Esophagus (tissue), 2 donors: ENCODE data around the gene NOP16. TPM values are rescaled to one million over a fixed set of nuclear protein-coding genes. Genes with fewer than 3 reads are reported as not detected.
A peak's percentile ranks its signal among the peaks of the same experiment; 100 is the strongest.

Experiments
- H3K27ac ChIP-seq, 2 donors: one replicate each; pipeline ENCODE4 v1.5.1; 2013; ENCODE audit warnings: low read depth in 2 of 2, mild to moderate bottlenecking in 2 of 2, inconsistent platforms in 1 of 2, low read length in 1 of 2, moderate library complexity in 1 of 2
- H3K27me3 ChIP-seq, 2 donors: one replicate each; pipeline ENCODE4 v1.6.1; 2013; ENCODE audit warnings: low read length in 2 of 2, control low read depth in 1 of 2, mild to moderate bottlenecking in 1 of 2; ENCODE audit not compliant: insufficient read depth in 2 of 2, control insufficient read depth in 1 of 2
- H3K36me3 ChIP-seq, 2 donors: one replicate each; pipeline ENCODE4 v1.6.1; 2013; ENCODE audit warnings: low read length in 1 of 2; ENCODE audit not compliant: control insufficient read depth in 2 of 2, insufficient read depth in 2 of 2
- H3K4me1 ChIP-seq, 2 donors: one replicate each; pipeline ENCODE4 v1.6.1; 2013; ENCODE audit warnings: low read length in 1 of 2; ENCODE audit not compliant: control insufficient read depth in 2 of 2, insufficient read depth in 2 of 2
- H3K4me3 ChIP-seq, 2 donors: one replicate each; pipeline ENCODE4 v1.5.1; 2013; ENCODE audit warnings: low read length in 2 of 2, mild to moderate bottlenecking in 2 of 2, low read depth in 1 of 2, moderate library complexity in 1 of 2
- H3K9me3 ChIP-seq, 2 donors: one replicate each; pipeline ENCODE4 v1.6.1; 2013; ENCODE audit warnings: mild to moderate bottlenecking in 2 of 2, low read depth in 1 of 2, low read length in 1 of 2, moderate library complexity in 1 of 2; ENCODE audit not compliant: control insufficient read depth in 2 of 2, insufficient read depth in 1 of 2
- WGBS, 2 donors: extraction: QIAGEN DNeasy Blood & Tissue Kit; methylation state at CpG; one replicate each; pipeline ENCODE4 v1.1.7; 2013; 5-methylcytosine and 5-hydroxymethylcytosine counted together
- polyA plus RNA-seq, 2 donors: library from polyadenylated mRNA; stranded (reverse); fragments of 200-250 nt; gene quantifications; one replicate each; pipeline ENCODE4 v1.2.3, GENCODE V29; 2013
- donor health status: healthy with polysubstance abuse.
- donor health status: Bipolar disorder and iron deficiency.

NOP16 gene
- polyA plus RNA-seq, 2 donors: 50.6 to 70.3 TPM

DNA sequence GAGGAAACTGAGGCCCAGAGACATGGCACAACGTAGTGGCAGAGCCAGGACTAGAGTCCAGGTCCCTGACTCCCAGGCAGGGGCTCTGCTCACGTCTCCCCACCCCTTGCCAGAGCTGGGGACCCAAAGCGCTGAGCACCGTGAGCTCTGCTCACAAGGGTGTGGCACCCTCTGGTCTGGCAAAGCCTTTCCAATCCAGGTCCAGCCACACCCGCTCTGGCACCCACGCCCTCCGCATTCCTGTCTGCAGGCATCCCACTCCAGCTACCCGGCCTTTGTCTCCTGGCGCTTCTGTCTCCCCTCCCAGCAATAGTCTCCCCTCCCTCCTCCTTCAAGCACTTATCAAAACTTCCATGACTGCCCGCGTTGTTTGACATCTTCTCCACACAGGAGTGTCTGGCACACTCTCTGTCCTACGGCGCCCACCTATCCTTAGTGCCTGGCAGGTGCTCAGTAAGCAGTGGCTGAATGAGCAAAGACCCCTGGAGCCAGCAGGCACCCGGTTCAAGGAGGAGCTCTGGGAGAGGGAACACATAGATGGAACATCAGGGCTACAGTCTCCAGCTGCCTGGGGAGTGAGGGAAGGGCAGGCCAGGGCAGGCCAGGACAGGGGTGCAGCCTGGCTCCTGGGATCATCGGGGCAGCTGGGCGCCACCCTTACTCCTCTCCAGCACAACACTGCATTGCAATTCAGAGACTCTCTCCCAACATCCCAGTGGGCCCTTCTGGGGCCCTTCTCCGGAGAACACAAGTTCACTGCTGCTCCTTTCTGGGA is 12.2 kb upstream of the NOP16 start:
- peak overlapping the region; percentile 87 to 94 for H3K27ac ChIP-seq
- H3K9me3 ChIP-seq: no peaks in the 10 kb centered on the region
- peaks cover under 1 to 31% of the 10 kb centered on the region in 2 donors for H3K36me3 ChIP-seq
- no peaks in the 10 kb centered on the region for H3K27me3 ChIP-seq
- WGBS, 2 donors: 53 to 56% methylated on average over 17 of the region's 17 CpGs
- H3K4me1 ChIP-seq: peaks cover 4 to 17% of the 10 kb centered on the region in 2 donors
- no peak overlapping the region for H3K4me3 ChIP-seq

DNA sequence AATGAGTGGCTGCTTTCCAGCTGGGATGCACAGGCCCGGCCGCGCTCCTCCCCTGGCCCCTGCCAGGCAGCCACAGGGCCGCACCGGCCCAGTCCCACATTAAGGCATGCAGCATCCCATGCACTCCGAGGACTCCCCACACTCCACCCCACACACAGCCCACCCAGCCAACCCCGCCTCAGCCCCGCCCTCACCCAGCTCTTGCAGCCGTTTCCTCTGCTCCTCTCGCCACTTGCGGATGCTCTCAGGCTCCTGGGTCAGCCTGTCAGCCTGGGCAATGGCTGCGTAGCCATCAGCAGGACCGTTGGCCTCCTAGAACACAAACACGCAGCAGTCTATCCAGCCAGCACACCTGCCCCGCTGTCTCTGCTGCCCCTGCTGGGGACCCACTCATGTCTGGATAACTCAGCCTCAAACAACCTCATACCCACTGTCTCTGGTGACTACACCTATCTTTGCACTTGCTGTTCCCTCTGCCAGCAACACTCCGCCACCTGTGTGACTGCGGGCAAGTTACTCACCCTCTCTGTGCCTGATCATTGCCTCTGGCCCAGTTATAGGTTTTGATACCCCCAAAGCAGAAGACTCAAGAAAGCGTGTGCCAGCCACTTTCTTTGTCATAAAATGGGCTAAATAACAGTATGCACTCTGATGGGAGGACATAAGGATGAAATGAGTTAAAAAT is 9.5 kb upstream of the NOP16 start:
- WGBS, 2 donors: 92% methylated on average over 18 of the region's 18 CpGs
- Histone ChIP-seq H3K9me3 (no peaks in the 10 kb centered on the region), H3K36me3 (peaks cover 7 to 38% of the 10 kb centered on the region in 2 donors)

DNA sequence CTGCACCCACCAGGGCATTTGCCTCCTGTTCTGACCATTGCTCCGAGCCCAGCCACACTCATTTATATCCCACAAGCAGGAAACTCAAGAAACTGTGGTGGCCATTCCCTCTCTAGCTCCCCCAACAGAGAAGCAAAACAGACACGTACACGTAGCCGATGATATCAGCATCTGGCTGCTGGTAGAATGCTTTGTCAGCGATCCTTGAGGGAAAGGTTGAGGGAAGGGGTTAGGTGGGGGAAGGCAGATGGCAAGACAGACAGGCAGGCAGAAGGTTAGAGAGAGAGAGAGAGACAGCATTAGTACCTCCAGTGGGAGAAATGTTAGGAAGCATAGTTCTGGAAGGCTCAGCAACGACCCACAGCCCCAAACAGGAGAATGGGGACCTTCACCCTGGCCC is 7.9 kb upstream of the NOP16 start:
- H3K9me3 ChIP-seq: no peaks in the 10 kb centered on the region
- peaks cover 0 to 6% of the 10 kb centered on the region in 2 donors for H3K4me1 ChIP-seq
- peaks cover 7 to 50% of the 10 kb centered on the region in 2 donors for H3K36me3 ChIP-seq
- H3K27me3 ChIP-seq: no peaks in the 10 kb centered on the region
- H3K27ac ChIP-seq: peak overlapping the region in 1 of 2 donors; percentile 34
- no peak overlapping the region for H3K4me3 ChIP-seq
- WGBS, 2 donors: 65 to 76% methylated on average over 6 of the region's 6 CpGs

More for the DNA sequence above, 9.5 kb upstream of the NOP16 start:
- Histone ChIP-seq H3K27me3 (no peaks in the 10 kb centered on the region), H3K4me1 (peaks cover 2 to 13% of the 10 kb centered on the region in 2 donors), H3K4me3 (no peak overlapping the region), H3K27ac (no peak overlapping the region)

DNA sequence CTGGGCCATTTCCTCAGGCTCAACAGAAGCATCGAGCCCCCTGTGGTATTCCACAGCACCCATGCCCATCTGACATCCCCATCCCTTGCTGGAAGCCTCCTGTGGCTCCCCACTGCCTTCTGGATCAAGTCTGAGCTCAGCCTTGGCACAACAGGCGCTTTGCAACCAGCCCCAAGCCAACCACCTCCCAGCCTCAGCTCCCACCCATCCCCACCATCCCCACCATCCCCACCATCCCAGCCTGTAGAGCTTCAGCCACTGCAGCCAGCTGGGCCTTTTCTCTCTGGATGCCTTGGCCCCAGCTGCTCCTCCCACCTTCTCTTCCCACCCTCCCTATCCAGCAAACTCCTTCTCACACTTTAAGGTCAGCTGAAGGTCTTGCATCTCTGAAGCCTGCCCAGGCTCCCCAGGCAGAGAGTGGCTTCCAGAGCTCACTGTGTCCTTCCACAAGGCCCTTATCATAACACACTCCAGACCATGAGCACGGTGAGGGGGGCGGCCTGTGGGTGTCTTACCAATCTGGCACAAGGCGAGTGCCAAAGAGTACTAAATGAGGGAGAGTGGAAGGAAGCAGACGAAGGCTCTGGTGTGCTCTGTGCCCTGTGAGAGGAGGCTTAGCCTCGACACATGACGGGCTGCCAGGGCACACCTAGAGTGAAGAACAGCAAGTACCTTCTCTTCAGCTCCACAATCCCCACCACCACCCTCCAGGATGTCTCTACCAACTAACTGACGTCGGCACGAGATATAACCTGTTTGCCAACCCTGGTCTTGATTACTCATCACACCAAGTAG is 6.7 kb upstream of the NOP16 start:
- WGBS, 2 donors: 76% methylated on average over 11 of the region's 11 CpGs
- H3K27ac ChIP-seq: peak overlapping the region in 1 of 2 donors; percentile 47
- H3K9me3 ChIP-seq: no peaks in the 10 kb centered on the region
- no peak overlapping the region for H3K4me3 ChIP-seq
- no peaks in the 10 kb centered on the region for H3K27me3 ChIP-seq
- H3K36me3 ChIP-seq: peaks cover 7 to 48% of the 10 kb centered on the region in 2 donors
- no peaks in the 10 kb centered on the region for H3K4me1 ChIP-seq

DNA sequence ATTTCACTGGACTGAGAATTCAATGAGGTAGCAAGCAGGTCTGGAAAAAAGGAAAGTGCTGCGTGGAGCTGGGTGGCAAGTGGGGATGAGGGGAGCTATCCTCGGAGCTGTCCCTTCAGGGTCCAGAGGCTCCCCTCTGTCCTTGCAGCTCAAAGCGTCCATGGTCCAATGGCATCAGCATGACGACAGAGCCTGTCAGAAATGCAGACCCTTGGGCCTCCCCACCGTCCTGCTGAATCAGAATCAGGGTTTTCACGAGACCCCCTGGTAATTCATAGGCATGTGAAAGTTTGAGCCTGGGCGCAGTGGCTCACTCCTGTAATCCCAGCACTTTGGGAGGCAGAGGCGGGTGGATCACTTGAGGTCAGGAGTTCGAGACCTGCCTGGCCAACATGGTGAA is 5.7 kb upstream of the NOP16 start:
- 92% methylated on average over 9 of the region's 9 CpGs for WGBS, 2 donors
- Histone ChIP-seq H3K4me3 (no peak overlapping the region), H3K27ac (no peak overlapping the region), H3K9me3 (no peaks in the 10 kb centered on the region), H3K27me3 (no peaks in the 10 kb centered on the region), H3K36me3 (peaks cover 7 to 48% of the 10 kb centered on the region in 2 donors), H3K4me1 (no peaks in the 10 kb centered on the region)

DNA sequence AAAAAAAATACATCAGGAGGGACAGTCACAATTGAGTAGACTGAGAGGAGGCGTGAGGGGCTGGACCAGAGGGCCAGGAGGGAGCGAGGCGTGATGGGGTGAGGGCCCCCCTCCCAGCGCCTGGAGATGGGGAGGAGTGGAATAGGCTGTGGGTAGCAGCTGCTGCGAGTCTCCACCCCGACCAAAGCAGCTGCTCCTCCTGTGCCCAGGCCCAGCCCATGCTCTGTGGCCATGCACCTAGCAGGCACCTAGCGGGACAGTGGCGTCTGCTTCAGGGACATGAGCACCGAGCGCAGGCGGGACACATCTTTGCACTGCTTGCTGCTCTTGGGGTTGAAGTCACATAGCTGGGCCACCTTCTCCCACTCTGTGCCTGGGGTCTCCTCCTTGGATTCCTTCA is 4.1 kb upstream of the NOP16 start:
- Histone ChIP-seq H3K27ac (no peak overlapping the region), H3K9me3 (no peaks in the 10 kb centered on the region), H3K27me3 (no peaks in the 10 kb centered on the region), H3K4me3 (no peak overlapping the region), H3K4me1 (no peaks in the 10 kb centered on the region), H3K36me3 (peaks cover 7 to 42% of the 10 kb centered on the region in 2 donors)
- WGBS, 2 donors: 88 to 93% methylated on average over 10 to 11 of the region's 11 CpGs

DNA sequence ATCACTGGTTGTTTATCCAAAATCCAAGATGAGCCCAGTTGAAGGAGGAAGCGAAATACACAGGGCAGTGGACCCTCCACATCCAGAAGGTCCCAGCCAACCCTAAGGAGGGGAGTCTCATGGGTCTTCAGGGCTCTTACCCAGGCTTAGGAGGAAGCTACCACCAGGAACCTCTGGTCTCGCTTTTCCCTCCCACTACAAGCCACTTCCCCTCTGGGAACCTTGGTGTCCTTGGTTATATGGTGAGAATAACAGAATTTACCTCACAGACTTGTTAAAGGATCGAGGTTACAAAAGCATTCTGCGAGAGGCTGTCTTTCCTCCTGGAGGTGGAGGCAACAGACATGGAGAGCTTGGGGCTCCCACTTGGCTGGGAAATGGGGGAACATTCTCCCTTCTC is 3.6 kb upstream of the NOP16 start:
- H3K4me3 ChIP-seq: no peak overlapping the region
- H3K27me3 ChIP-seq: no peaks in the 10 kb centered on the region
- 90 to 91% methylated on average over 4 of the region's 4 CpGs for WGBS, 2 donors
- H3K4me1 ChIP-seq: no peaks in the 10 kb centered on the region
- no peaks in the 10 kb centered on the region for H3K9me3 ChIP-seq
- H3K36me3 ChIP-seq: peaks cover 7 to 39% of the 10 kb centered on the region in 2 donors
- H3K27ac ChIP-seq: peak overlapping the region in 1 of 2 donors; percentile 0

DNA sequence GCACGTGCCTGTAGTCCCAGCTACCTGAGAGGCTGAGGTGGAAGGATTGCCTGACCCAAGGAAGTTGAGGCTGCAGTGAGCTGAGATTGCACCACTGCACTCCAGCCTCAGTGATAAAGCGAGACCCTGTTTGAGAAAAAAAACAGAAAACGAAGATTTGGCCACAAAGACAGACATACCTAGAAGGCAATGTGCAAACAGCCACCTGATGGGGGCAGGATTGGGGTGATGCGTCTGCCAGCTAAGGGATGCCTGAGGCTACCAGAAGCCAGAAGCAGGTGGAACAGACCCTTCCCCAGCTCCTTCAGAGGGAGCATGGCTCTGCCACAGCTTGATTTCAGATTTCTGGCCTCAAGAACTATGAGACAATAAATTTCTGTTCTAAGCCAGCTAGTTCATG is 3.1 kb upstream of the NOP16 start:
- Histone ChIP-seq H3K9me3 (no peaks in the 10 kb centered on the region), H3K4me1 (peaks cover 0 to 2% of the 10 kb centered on the region in 2 donors), H3K27ac (no peak overlapping the region), H3K27me3 (no peaks in the 10 kb centered on the region), H3K36me3 (peaks cover 7 to 37% of the 10 kb centered on the region in 2 donors), H3K4me3 (no peak overlapping the region)
- 86% methylated on average over 4 of the region's 4 CpGs for WGBS, 2 donors
